ENCODE data around the gene KDM4C. TPM values are rescaled to one million over a fixed set of nuclear protein-coding genes. Genes with fewer than 3 reads are reported as not detected.

The KDM4C gene
- polyA plus RNA-seq, 2 of the 4 experiments (the other 2 are of a cell fraction), result 9.6 to 15.6 TPM

DNA sequence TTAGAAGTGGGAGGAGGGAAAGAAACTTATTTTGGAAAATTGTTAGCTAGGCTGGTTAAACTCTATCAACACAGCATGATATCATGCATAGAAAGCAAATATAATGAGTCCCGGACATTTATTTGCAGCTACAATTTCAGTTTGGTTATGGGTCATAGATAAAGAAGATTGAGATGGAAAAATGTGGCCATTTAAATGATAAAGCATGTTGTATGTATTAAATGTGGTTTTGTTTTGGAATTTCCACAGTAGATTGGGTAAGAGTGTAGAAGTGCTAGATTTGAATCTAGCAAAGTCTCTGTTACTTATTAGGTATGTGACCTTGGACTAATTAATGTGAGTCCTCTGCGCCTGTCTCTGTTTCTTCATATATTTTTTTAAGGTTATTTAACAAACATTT, 217.4 kb downstream of the KDM4C start (continued):
- TF ChIP-seq, protein P1, sequence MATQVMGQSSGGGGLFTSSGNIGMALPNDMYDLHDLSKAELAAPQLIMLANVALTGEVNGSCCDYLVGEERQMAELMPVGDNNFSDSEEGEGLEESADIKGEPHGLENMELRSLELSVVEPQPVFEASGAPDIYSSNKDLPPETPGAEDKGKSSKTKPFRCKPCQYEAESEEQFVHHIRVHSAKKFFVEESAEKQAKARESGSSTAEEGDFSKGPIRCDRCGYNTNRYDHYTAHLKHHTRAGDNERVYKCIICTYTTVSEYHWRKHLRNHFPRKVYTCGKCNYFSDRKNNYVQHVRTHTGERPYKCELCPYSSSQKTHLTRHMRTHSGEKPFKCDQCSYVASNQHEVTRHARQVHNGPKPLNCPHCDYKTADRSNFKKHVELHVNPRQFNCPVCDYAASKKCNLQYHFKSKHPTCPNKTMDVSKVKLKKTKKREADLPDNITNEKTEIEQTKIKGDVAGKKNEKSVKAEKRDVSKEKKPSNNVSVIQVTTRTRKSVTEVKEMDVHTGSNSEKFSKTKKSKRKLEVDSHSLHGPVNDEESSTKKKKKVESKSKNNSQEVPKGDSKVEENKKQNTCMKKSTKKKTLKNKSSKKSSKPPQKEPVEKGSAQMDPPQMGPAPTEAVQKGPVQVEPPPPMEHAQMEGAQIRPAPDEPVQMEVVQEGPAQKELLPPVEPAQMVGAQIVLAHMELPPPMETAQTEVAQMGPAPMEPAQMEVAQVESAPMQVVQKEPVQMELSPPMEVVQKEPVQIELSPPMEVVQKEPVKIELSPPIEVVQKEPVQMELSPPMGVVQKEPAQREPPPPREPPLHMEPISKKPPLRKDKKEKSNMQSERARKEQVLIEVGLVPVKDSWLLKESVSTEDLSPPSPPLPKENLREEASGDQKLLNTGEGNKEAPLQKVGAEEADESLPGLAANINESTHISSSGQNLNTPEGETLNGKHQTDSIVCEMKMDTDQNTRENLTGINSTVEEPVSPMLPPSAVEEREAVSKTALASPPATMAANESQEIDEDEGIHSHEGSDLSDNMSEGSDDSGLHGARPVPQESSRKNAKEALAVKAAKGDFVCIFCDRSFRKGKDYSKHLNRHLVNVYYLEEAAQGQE (IDR thresholded peaks at IDR 0.05), result no peak
- TF ChIP-seq NR3C1 (IDR thresholded peaks at IDR 0.05), result no peak
- TF ChIP-seq RCOR1 (IDR thresholded peaks at IDR 0.05; ENCODE audit: low read depth, low read length), result no peak

DNA sequence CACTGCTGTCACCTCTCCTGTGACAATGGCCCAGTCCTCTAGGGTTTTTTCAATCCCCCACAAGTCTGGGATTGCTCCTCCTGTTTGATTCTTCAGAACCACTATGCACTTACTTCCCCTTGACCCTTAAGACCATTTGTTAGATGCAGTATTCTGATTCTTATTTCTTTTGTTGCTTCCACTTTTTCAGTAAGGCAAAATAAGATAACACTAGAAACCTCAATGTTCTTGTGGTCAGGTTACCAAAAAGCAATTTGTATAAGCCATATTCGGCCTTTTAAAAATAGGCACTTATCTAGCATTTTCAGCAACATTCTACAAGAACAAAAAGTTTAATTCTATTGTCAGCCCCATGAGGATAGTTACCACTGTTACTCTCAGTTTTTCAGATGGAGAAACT, 220.0 kb downstream of the KDM4C start:
- Histone ChIP-seq H3K27ac (no peak overlapping the region), H3K4me2 (no peak overlapping the region), H3K4me1 (no peaks in the 10 kb centered on the region), H3K9me3 (no peaks in the 10 kb centered on the region), H3K4me3 (no peak overlapping the region)
- ChIA-PET POLR2A (no interaction called here), CTCF (interaction anchor here (1.1 kb wide), 1 partner anchor 75 kb away, joined by 3 read pairs; no protein-coding TSS in a partner anchor)
- 89% methylated on average over 1 of the region's 1 CpG for WGBS (ENCODE audit: missing lambda C conversion rate)
- TF ChIP-seq, protein P2, sequence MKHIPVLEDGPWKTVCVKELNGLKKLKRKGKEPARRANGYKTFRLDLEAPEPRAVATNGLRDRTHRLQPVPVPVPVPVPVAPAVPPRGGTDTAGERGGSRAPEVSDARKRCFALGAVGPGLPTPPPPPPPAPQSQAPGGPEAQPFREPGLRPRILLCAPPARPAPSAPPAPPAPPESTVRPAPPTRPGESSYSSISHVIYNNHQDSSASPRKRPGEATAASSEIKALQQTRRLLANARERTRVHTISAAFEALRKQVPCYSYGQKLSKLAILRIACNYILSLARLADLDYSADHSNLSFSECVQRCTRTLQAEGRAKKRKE (CRISPR knock-in tag; IDR thresholded peaks at IDR 0.05; ENCODE audit: low read depth), result no peak
- TF ChIP-seq EHMT2 (IDR thresholded peaks at IDR 0.05; ENCODE audit: low read depth), result no peak
- DNase-seq (ENCODE audit: low read depth in 1 of 2, low spot score in 1 of 2), result no peak
- no peak for ATAC-seq
- no peak for FAIRE-seq

DNA sequence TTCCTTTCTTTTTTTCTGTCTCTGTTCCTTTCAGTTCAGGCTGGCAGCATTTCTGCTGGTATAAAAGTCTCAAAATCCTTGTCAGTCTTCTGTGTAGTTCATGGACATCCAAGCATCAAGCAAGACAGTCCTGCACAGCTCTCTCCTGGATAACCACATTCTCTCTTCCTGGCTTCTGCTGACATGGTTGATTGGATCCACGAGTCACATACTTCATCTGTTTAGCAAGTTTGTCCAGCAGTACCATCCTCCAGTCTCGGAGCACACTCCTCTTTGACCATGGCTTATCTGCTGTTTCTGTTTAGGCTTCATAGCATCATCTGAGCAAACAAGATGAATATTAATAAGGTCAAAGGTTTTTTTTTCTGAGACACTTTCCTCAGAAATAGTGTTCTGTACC, 220.8 kb downstream of the KDM4C start:
- CTCF ChIA-PET, result interaction anchor here (1.1 kb wide), 1 partner anchor 74 kb away, joined by 3 read pairs; no protein-coding TSS in a partner anchor

DNA sequence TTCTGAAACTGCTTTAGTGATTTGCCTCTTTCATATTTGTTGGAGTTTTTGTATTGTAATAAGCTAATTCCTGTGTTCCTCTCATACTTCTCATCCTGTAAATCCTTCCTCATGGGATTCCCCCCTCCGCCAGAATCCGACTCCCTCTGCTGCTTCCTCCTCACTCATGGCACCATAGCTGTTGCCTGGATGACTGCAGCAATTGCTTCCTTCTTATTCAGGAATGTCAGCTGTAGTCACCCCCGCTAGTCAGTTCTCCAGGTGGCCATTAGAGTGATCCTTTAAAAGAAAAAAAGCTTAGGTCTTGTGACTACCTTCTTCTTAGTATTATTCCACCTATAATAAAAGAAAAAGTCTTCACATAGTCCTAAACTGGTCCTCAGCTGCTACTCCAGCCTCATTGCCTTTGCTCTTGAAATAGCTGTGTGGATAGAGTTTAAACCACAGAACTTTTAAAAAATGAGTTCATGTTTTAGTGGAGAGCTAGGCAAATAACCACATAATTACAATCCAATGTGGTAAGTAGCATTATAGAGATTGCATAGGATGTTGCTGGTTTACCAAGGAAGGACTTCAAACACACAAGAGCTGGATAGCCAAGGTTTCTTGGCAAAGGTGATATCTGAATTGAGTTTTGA, 227.3 kb downstream of the KDM4C start:
- DNase-seq (ENCODE audit: low read depth in 1 of 2, low spot score in 1 of 2), result no peak
- TF ChIP-seq, protein P2 (CRISPR knock-in tag; IDR thresholded peaks at IDR 0.05; ENCODE audit: low read depth), result no peak
- TF ChIP-seq RFX5 (IDR thresholded peaks at IDR 0.05) (no peak), CBX8 (IDR thresholded peaks at IDR 0.05) (no peak), POLR2A (IDR thresholded peaks at IDR 0.05; ENCODE audit: low read length) (no peak), EHMT2 (IDR thresholded peaks at IDR 0.05; ENCODE audit: low read depth) (no peak), HDAC2 (IDR thresholded peaks at IDR 0.05) (no peak)
- TF ChIP-seq, protein P3, sequence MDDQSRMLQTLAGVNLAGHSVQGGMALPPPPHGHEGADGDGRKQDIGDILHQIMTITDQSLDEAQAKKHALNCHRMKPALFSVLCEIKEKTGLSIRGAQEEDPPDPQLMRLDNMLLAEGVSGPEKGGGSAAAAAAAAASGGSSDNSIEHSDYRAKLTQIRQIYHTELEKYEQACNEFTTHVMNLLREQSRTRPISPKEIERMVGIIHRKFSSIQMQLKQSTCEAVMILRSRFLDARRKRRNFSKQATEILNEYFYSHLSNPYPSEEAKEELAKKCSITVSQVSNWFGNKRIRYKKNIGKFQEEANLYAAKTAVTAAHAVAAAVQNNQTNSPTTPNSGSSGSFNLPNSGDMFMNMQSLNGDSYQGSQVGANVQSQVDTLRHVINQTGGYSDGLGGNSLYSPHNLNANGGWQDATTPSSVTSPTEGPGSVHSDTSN (IDR thresholded peaks at IDR 0.05), result no peak
- ATAC-seq, result no peak
- FAIRE-seq, result no peak
- ChIA-PET POLR2A (no interaction called here), CTCF (interaction anchor here (0.7 kb wide), 1 partner anchor 108 kb away, joined by 3 read pairs; no protein-coding TSS in a partner anchor)
- H3K27ac ChIP-seq, result no peak overlapping the region
- H3K4me1 ChIP-seq, result no peaks in the 10 kb centered on the region
- WGBS (ENCODE audit: missing lambda C conversion rate), result 95% methylated on average over 3 of the region's 3 CpGs
- H3K9me3 ChIP-seq, result no peaks in the 10 kb centered on the region
- no peak overlapping the region for H3K4me2 ChIP-seq
- H3K4me3 ChIP-seq, result no peak overlapping the region

More for the DNA sequence above, 220.8 kb downstream of the KDM4C start:
- Histone ChIP-seq H3K9me3 (no peaks in the 10 kb centered on the region), H3K4me2 (no peak overlapping the region), H3K27ac (no peak overlapping the region), H3K4me3 (no peak overlapping the region), H3K4me1 (no peaks in the 10 kb centered on the region)
- POLR2A ChIA-PET, result no interaction called here
- DNase-seq (ENCODE audit: low read depth in 1 of 2, low spot score in 1 of 2) (no peak), FAIRE-seq (no peak), ATAC-seq (no peak)
- WGBS (ENCODE audit: missing lambda C conversion rate), result 64% methylated on average over 2 of the region's 2 CpGs
- TF ChIP-seq NFE2L2 (conservative IDR thresholded peaks at IDR 0.05; ENCODE audit: low read length) (no peak), CHD4 (IDR thresholded peaks at IDR 0.05; ENCODE audit: borderline replicate concordance) (no peak), RARB (CRISPR knock-in tag; IDR thresholded peaks at IDR 0.05) (no peak), KDM5A (IDR thresholded peaks at IDR 0.05) (no peak)
- TF ChIP-seq, protein P4, sequence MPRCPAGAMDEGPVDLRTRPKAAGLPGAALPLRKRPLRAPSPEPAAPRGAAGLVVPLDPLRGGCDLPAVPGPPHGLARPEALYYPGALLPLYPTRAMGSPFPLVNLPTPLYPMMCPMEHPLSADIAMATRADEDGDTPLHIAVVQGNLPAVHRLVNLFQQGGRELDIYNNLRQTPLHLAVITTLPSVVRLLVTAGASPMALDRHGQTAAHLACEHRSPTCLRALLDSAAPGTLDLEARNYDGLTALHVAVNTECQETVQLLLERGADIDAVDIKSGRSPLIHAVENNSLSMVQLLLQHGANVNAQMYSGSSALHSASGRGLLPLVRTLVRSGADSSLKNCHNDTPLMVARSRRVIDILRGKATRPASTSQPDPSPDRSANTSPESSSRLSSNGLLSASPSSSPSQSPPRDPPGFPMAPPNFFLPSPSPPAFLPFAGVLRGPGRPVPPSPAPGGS (IDR thresholded peaks at IDR 0.05), result no peak
- TF ChIP-seq, protein P5, sequence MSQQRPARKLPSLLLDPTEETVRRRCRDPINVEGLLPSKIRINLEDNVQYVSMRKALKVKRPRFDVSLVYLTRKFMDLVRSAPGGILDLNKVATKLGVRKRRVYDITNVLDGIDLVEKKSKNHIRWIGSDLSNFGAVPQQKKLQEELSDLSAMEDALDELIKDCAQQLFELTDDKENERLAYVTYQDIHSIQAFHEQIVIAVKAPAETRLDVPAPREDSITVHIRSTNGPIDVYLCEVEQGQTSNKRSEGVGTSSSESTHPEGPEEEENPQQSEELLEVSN (IDR thresholded peaks at IDR 0.05; ENCODE audit: borderline replicate concordance, low read depth), result no peak

Data from A549 (cell line).